GM23338 (cell line): ENCODE results near the gene PHRF1.
A peak's percentile ranks its signal among the peaks of the same experiment; 100 is the strongest.

Source experiments
- CREB1 ChIP-seq: fragments of 250-450 bp; sonication (Bioruptor Pico); IDR thresholded peaks from 2 replicates; pipeline ENCODE4 v1.5.0; 2020; ENCODE audit warnings: low read depth, mild to moderate bottlenecking, moderate library complexity
- CTCF ChIP-seq, 2 experiments: fragments of 200-600 bp in 1 of 2; sonication (generic) in 1 of 2; conservative IDR thresholded peaks; 2 replicates each; pipeline versions ENCODE4 v1.5.1 to v1.6.1; 2016 to 2017; ENCODE audit warnings: antibody characterized with exemption in 2 of 2, low read depth in 2 of 2, mild to moderate bottlenecking in 2 of 2, moderate library complexity in 1 of 2
- ETS1 ChIP-seq: IDR thresholded peaks from 2 replicates; pipeline ENCODE4 v1.6.1; 2016; ENCODE audit warnings: antibody characterized with exemption
- EZH2 ChIP-seq: fragments of 200-600 bp; sonication (generic); IDR thresholded peaks from one replicate; pipeline ENCODE4 v1.8.0; 2017; ENCODE audit warnings: antibody characterized with exemption, mild to moderate bottlenecking, low read depth; ENCODE audit not compliant: unreplicated experiment
- EZH2phosphoT487 ChIP-seq: fragments of 200-600 bp; sonication (generic); IDR thresholded peaks from one replicate; pipeline ENCODE4 v1.8.1; 2018; ENCODE audit warnings: antibody characterized with exemption; ENCODE audit not compliant: unreplicated experiment
- JUNB ChIP-seq: IDR thresholded peaks from one replicate; pipeline ENCODE4 v1.6.1; 2016; ENCODE audit warnings: antibody characterized with exemption; ENCODE audit not compliant: unreplicated experiment
- NANOG ChIP-seq: IDR thresholded peaks from 2 replicates; pipeline ENCODE4 v1.6.1; 2016; ENCODE audit warnings: antibody characterized with exemption, borderline replicate concordance
- POLR2AphosphoS5 ChIP-seq: IDR thresholded peaks from 2 replicates; pipeline ENCODE4 v1.6.1; 2016; ENCODE audit warnings: antibody characterized with exemption, low read depth
- REST ChIP-seq: IDR thresholded peaks from one replicate; pipeline ENCODE4 v1.6.1; 2018; ENCODE audit warnings: antibody characterized with exemption; ENCODE audit not compliant: unreplicated experiment
- STAT1 ChIP-seq: IDR thresholded peaks from one replicate; pipeline ENCODE4 v1.6.1; 2016; ENCODE audit warnings: antibody characterized with exemption; ENCODE audit not compliant: unreplicated experiment
- ZNF114 ChIP-seq: fragments of 250-450 bp; sonication (Bioruptor Pico); IDR thresholded peaks from 2 replicates; pipeline ENCODE4 v1.5.0; 2020; ENCODE audit warnings: mild to moderate bottlenecking, moderate library complexity
- ZNF331 ChIP-seq: fragments of 250-450 bp; sonication (Bioruptor Pico); IDR thresholded peaks from 2 replicates; pipeline ENCODE4 v1.5.0; 2020; ENCODE audit warnings: low read depth, mild to moderate bottlenecking, moderate library complexity
- ZNF462 ChIP-seq: fragments of 250-450 bp; sonication (Bioruptor Pico); IDR thresholded peaks from 2 replicates; pipeline ENCODE4 v1.5.0; 2020; ENCODE audit warnings: mild to moderate bottlenecking, moderate library complexity

GRCh38 chr11:575996-576768, at the start of gene PHRF1:
- TF ChIP-seq CTCF (conservative IDR thresholded peaks at IDR 0.05; ENCODE audit: low read depth in 2 of 2) (no peak), NANOG (no peak), EZH2phosphoT487 (no peak), EZH2 (no peak), STAT1 (no peak), REST (no peak), POLR2AphosphoS5 (peak; percentile 58), ETS1 (peak; percentile 54; the same call in 1 of the 2 replicates), JUNB (no peak), CREB1 (CRISPR knock-in tag) (peak; percentile 27), ZNF331 (CRISPR knock-in tag) (no peak), ZNF114 (CRISPR knock-in tag) (no peak), ZNF462 (CRISPR knock-in tag) (no peak)
